Peyer's patch (tissue), 4 donors: ENCODE measurements around the gene ZFAND5. TPM values are rescaled to one million over a fixed set of nuclear protein-coding genes. Genes with fewer than 3 reads are reported as not detected.
A peak's percentile ranks its signal among the peaks of the same experiment; 100 is the strongest.

ENCODE experiments used
- DNase-seq, 3 donors: peaks; one replicate each; pipeline ENCODE4 v3.0.0-alpha.2; 2017 to 2019
- H3K27ac ChIP-seq, 4 donors: fragments of 200-600 bp; sonication (generic); one replicate each; pipeline ENCODE4 v1.5.1; 2016 to 2019
- H3K27me3 ChIP-seq, 2 donors: fragments of 200-600 bp; sonication (generic); one replicate each; pipeline ENCODE4 v1.5.1; 2019
- H3K36me3 ChIP-seq, 3 donors: fragments of 200-600 bp; sonication (generic); one replicate each; pipeline ENCODE4 v1.5.1; 2016 to 2019
- H3K4me1 ChIP-seq, 4 donors: fragments of 200-600 bp; sonication (generic); one replicate each; pipeline ENCODE4 v1.5.1; 2016 to 2019
- H3K4me3 ChIP-seq, 4 donors: fragments of 200-600 bp; sonication (generic); 1 replicate in 3 of 4; 2 replicates in 1 of 4; pipeline ENCODE4 v1.5.1; 2016 to 2019; ENCODE audit warnings: mild to moderate bottlenecking in 1 of 4
- H3K9me3 ChIP-seq, 4 donors: fragments of 200-600 bp; sonication (generic); one replicate each; pipeline ENCODE4 v1.5.1; 2016 to 2019; ENCODE audit warnings: mild to moderate bottlenecking in 1 of 4
- POLR2A ChIP-seq, 2 donors: fragments of 450-650 bp; IDR thresholded peaks; one replicate each; pipeline ENCODE4 v1.5.1; 2017; ENCODE audit warnings: antibody characterized with exemption in 2 of 2, mild to moderate bottlenecking in 2 of 2, moderate library complexity in 2 of 2
- total RNA-seq, 4 donors: library from RNA; depleted of rRNA; stranded (reverse); fragments of >200 nt; gene quantifications; one replicate each; pipeline ENCODE4 v1.1.0, GENCODE V29; 2016
- TF ChIP-seq, protein P1 (sequence below), 6 experiments: fragments of 450-650 bp in 4 of 6; fragments of 200-600 bp in 2 of 6; sonication (generic) in 1 of 6; IDR thresholded peaks; one replicate each; pipeline ENCODE4 v1.5.1; 2017 to 2019; ENCODE audit warnings: antibody characterized with exemption in 6 of 6, mild to moderate bottlenecking in 3 of 6, moderate library complexity in 1 of 6

The ZFAND5 gene
- total RNA-seq, 4 donors from 2014 or later = 69.0 to 272 (median 135) TPM

DNA sequence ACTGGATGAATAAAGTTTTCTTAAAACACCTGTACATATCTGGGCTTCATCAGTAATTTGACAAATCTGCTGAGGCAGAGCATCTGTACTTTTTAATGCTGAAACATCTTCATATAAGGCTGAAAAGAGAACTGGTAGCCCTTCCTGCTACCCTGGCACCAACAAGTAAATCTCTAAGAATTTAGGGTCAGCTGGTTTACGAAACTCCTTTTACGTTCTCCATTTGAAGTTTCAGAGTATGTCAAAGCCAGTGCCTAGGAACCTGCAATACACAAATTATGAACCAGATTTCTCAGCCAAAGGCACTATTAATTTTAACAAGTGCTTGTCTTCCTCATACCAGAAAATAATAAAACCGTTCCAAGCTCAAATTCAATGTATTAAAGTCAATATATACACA is 3.8 kb downstream of the ZFAND5 start:
- Histone ChIP-seq H3K27me3 (no peaks in the 10 kb centered on the region), H3K36me3 (peaks cover 0 to 39% (median 0%) of the 10 kb centered on the region in 3 donors), H3K9me3 (no peaks in the 10 kb centered on the region), H3K4me3 (peak overlapping the region in 3 of 4 donors; percentile 92 to 98 (median 96)), H3K4me1 (peaks cover 0 to 44% (median 8%) of the 10 kb centered on the region in 4 donors), H3K27ac (peak overlapping the region in 3 of 4 donors; percentile 45 to 100 (median 100))
- DNase-seq = no peak
- TF ChIP-seq POLR2A (IDR thresholded peaks at IDR 0.05) = no peak
- TF ChIP-seq, protein P1, sequence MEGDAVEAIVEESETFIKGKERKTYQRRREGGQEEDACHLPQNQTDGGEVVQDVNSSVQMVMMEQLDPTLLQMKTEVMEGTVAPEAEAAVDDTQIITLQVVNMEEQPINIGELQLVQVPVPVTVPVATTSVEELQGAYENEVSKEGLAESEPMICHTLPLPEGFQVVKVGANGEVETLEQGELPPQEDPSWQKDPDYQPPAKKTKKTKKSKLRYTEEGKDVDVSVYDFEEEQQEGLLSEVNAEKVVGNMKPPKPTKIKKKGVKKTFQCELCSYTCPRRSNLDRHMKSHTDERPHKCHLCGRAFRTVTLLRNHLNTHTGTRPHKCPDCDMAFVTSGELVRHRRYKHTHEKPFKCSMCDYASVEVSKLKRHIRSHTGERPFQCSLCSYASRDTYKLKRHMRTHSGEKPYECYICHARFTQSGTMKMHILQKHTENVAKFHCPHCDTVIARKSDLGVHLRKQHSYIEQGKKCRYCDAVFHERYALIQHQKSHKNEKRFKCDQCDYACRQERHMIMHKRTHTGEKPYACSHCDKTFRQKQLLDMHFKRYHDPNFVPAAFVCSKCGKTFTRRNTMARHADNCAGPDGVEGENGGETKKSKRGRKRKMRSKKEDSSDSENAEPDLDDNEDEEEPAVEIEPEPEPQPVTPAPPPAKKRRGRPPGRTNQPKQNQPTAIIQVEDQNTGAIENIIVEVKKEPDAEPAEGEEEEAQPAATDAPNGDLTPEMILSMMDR (IDR thresholded peaks at IDR 0.05) = no peak

DNA sequence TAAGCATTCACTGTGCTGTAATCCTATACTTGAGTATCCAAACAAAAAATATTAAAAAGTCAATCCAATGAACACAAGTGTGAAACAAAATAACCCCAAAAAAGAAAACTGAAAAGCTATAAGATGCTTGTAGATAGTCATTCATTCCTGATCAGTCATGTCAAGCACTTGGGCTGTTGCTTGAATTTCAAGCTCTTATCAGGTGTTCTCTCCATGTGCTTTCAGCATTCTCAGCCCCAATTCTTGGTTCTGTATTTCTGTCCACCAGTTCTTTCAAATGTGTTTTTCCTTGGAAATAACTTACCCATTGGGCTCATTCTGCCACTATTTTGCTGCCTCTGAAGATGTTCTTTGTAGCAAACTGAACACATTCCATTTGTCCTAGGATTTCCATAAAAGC is 4.7 kb downstream of the ZFAND5 start:
- H3K27ac ChIP-seq = peak overlapping the region in 1 of 4 donors; percentile 100
- peaks cover 0 to 47% (median 0%) of the 10 kb centered on the region in 3 donors for H3K36me3 ChIP-seq
- no peak for DNase-seq
- H3K4me1 ChIP-seq = peaks cover 0 to 48% (median 8%) of the 10 kb centered on the region in 4 donors
- no peaks in the 10 kb centered on the region for H3K9me3 ChIP-seq
- H3K27me3 ChIP-seq = no peaks in the 10 kb centered on the region
- TF ChIP-seq, protein P1 (IDR thresholded peaks at IDR 0.05) = no peak
- no peak for TF ChIP-seq POLR2A (IDR thresholded peaks at IDR 0.05)
- H3K4me3 ChIP-seq = peak overlapping the region in 2 of 4 donors; percentile 92 to 98

DNA sequence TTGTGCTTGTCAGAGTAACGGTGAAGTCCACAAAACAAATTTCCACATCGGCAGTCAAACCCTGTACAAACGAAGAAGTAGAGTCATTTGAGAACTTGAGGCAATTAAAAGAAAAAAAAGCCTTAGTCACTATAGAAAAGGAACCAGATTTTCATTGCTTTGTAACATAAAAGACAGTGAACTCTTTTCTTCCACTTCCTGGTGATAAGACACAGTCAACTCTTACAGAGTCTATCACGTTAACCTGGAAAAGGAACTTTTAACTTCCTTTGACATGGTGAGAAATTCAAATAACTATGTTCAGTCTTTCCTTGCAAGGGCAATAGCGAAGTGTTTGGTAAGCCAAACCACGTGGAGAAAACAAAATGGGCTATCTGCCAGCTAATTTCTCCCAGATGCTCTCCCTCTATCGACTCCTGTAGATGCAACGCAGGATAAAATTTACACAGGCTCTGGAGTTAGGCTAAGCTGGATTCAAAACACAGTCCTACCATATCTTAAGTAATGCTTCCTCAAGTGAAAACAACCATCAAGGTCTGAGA is 8.9 kb downstream of the ZFAND5 start:
- no peak overlapping the region for H3K4me3 ChIP-seq
- H3K27me3 ChIP-seq = no peaks in the 10 kb centered on the region
- peaks cover 0 to 49% (median 8%) of the 10 kb centered on the region in 4 donors for H3K4me1 ChIP-seq
- no peaks in the 10 kb centered on the region for H3K9me3 ChIP-seq
- TF ChIP-seq, protein P1 (IDR thresholded peaks at IDR 0.05) = peak in 1 of 6 experiments; percentile 4
- no peak for TF ChIP-seq POLR2A (IDR thresholded peaks at IDR 0.05)
- H3K27ac ChIP-seq = peak overlapping the region in 2 of 4 donors; percentile 4 to 50
- no peak for DNase-seq
- peaks cover 0 to 60% (median 0%) of the 10 kb centered on the region in 3 donors for H3K36me3 ChIP-seq

DNA sequence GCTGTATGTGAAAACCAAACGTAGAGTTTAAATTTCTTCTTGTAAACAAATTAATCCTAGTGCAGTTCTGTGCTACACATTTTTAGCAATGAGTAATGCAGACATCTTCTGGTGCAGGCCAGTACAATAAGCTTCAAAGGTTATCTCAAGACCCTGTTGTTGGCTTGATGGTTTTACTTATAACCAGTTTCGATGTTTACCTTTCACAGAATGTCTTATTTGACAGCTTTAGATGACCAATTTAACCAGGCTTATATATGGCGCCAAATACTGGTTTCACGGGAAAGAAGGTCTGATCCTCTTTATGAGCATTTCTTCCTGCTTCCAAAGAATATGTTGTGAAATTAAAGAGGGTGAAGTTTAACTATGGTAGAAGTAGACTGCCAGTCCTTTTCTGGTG is 9.9 kb downstream of the ZFAND5 start:
- peaks cover 0 to 55% (median 0%) of the 10 kb centered on the region in 3 donors for H3K36me3 ChIP-seq
- peak overlapping the region in 1 of 4 donors; percentile 2 for H3K27ac ChIP-seq
- H3K27me3 ChIP-seq = no peaks in the 10 kb centered on the region
- peaks cover 0 to 49% (median 8%) of the 10 kb centered on the region in 4 donors for H3K4me1 ChIP-seq
- no peak overlapping the region for H3K4me3 ChIP-seq
- TF ChIP-seq, protein P1 (IDR thresholded peaks at IDR 0.05) = no peak
- no peak for TF ChIP-seq POLR2A (IDR thresholded peaks at IDR 0.05)
- no peak for DNase-seq
- no peaks in the 10 kb centered on the region for H3K9me3 ChIP-seq

DNA sequence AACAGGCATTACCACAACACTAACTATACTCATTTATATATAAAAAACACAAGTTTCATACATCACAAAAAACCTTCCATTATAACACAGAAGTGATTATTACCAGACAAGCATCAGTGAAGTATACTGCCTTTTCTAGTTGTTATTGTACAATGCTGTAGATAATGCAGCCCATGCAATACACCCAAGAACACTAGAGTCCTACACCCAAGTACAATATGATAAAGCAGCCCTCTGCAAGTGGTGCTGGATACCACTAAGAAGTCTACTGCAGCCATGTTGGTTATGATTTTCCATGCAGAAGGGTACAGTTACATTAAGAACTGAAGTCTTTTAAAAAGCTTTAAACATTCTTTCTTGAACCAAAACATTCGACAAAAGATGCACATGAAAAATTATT is 10.3 kb downstream of the ZFAND5 start:
- Histone ChIP-seq H3K36me3 (peaks cover 0 to 50% (median 0%) of the 10 kb centered on the region in 3 donors), H3K4me1 (peaks cover 0 to 45% (median 7%) of the 10 kb centered on the region in 4 donors), H3K27me3 (no peaks in the 10 kb centered on the region), H3K4me3 (no peak overlapping the region), H3K9me3 (no peaks in the 10 kb centered on the region), H3K27ac (no peak overlapping the region)
- no peak for TF ChIP-seq POLR2A (IDR thresholded peaks at IDR 0.05)
- DNase-seq = no peak

DNA sequence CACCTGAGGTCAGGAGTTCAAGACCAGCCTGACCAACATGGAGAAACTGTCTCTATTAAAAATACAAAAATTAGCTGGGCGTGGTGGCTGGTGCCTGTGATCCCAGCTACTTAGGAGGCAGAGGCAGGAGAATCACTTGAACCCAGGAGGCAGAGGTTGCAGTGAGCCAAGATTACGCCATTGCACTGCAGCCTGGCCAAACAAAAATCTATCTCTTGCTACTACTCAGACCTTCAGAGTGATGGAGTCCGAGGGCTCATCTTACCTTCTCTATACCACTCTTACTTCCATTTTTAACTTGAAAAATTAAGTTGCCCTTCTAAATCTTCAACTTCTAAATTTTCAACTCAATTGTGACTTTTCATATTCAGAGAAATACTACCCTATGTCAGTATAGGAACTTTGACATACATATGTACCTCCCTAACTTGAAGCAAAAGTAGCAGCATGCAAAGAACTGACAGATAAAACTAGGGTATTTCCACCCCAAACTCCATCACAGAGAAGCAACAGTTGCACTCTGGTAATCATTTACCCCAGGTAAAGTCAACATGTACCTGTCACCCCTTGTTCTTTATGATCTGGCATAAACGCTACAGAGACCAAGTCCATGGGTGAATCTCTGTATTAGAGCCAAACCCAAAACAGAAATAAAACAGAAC is 11.4 kb downstream of the ZFAND5 start:
- Histone ChIP-seq H3K27me3 (no peaks in the 10 kb centered on the region), H3K4me1 (peaks cover 0 to 34% (median 6%) of the 10 kb centered on the region in 4 donors), H3K36me3 (peaks cover 0 to 39% (median 0%) of the 10 kb centered on the region in 3 donors), H3K27ac (no peak overlapping the region), H3K9me3 (no peaks in the 10 kb centered on the region), H3K4me3 (no peak overlapping the region)
- TF ChIP-seq, protein P1 (IDR thresholded peaks at IDR 0.05) = no peak
- TF ChIP-seq POLR2A (IDR thresholded peaks at IDR 0.05) = no peak
- DNase-seq = no peak
